ENCODE measurements around the gene ELOVL5.
"Not testable (repeated sequence)": the region's sequence is repeated elsewhere in the genome, so short reads cannot be mapped to it uniquely, and the experiment has no call there.

ELOVL5 gene

DNA sequence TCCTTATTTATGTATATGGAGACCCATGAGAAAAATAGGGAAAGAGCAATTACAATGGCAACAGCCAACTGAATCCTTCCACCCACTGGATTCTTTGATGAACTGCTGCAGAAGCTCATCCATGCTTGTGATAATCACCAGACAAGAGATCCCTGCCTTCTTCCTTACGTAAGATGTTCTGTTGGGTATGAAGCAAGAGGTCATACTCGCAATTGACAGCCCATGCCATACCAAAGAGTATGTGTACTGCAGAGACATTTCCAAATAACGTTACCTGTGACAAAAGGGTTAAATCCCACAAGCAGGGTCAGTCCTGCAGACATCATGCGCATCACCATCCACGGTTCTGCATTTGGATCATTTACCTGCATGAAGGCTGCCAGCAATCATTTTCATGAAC is 27.8 kb downstream of the ELOVL5 start:
- H4K20me1 ChIP-seq (ENCODE audit: insufficient read depth, low read length), result peaks cover 2% of the 10 kb centered on the region; the same call in 1 of the 2 replicates
- peaks cover 93% of the 10 kb centered on the region for H3K79me2 ChIP-seq (ENCODE audit: low read length)
- H3K4me3 ChIP-seq (ENCODE audit: low read length), result no peak overlapping the region

DNA sequence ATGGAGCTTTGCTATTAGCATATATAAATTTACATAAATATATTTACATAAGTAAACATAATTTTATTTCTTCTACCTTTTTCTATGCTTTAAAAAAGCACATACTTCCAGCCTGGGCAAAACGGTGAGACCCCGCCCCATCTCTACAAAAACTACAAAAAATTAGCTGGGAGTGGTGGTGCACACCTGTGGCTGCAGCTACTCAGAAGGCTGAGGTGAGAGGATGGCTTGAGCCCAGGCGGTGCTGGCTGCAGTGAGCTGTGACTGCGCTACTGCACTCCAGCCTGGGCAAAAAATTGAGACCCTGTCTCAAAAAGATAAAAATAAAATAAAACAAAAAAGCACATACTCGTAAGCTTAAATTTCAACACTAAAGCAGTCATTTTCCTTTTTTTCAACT is 30.3 kb downstream of the ELOVL5 start:
- Histone ChIP-seq H3K4me2 (ENCODE audit: low read depth, low read length) (no peak overlapping the region), H4K20me1 (ENCODE audit: insufficient read depth, low read length) (peaks cover 8% of the 10 kb centered on the region; the same call in 1 of the 2 replicates), H3K4me3 (ENCODE audit: low read length) (no peak overlapping the region), H3F3A (ENCODE audit: insufficient read depth, low read length) (no peaks in the 10 kb centered on the region), H3K9me2 (replicated peaks; ENCODE audit: insufficient read depth, low read length) (no peaks in the 10 kb centered on the region), H3K9ac (ENCODE audit: low read length) (no peak overlapping the region), H3K4me1 (ENCODE audit: low read length) (no peaks in the 10 kb centered on the region), H3K27me3 (replicated peaks; ENCODE audit: insufficient read depth, low read length) (no peaks in the 10 kb centered on the region), H3K9me3 (replicated peaks; ENCODE audit: insufficient read depth, low read length) (no peaks in the 10 kb centered on the region), H3K27ac (ENCODE audit: low read length) (no peak overlapping the region), H2AFZ (ENCODE audit: low read length) (no peak overlapping the region), H3K79me2 (ENCODE audit: low read length) (peaks cover 93% of the 10 kb centered on the region), H3K36me3 (replicated peaks; ENCODE audit: insufficient read depth, low read length) (no peaks in the 10 kb centered on the region)
- DNase-seq, result no peak
- TF ChIP-seq CTCF (IDR thresholded peaks at IDR 0.05; ENCODE audit: low read length) (no peak), EZH2 (optimal IDR thresholded peaks at IDR 0.05; ENCODE audit: low read depth, low read length) (no peak), EZH2phosphoT487 (IDR thresholded peaks at IDR 0.05; ENCODE audit: low read length) (no peak)

More for the DNA sequence above, 27.8 kb downstream of the ELOVL5 start:
- Histone ChIP-seq H3K4me2 (ENCODE audit: low read depth, low read length) (no peak overlapping the region), H3K4me1 (ENCODE audit: low read length) (no peaks in the 10 kb centered on the region), H3K27ac (ENCODE audit: low read length) (no peak overlapping the region), H3K36me3 (replicated peaks; ENCODE audit: insufficient read depth, low read length) (no peaks in the 10 kb centered on the region), H3K9ac (ENCODE audit: low read length) (no peak overlapping the region), H3K9me2 (replicated peaks; ENCODE audit: insufficient read depth, low read length) (no peaks in the 10 kb centered on the region), H3F3A (ENCODE audit: insufficient read depth, low read length) (no peaks in the 10 kb centered on the region), H2AFZ (ENCODE audit: low read length) (no peak overlapping the region), H3K9me3 (replicated peaks; ENCODE audit: insufficient read depth, low read length) (no peaks in the 10 kb centered on the region), H3K27me3 (replicated peaks; ENCODE audit: insufficient read depth, low read length) (no peaks in the 10 kb centered on the region)
- no peak for TF ChIP-seq EZH2 (optimal IDR thresholded peaks at IDR 0.05; ENCODE audit: low read depth, low read length)
- TF ChIP-seq EZH2phosphoT487 (IDR thresholded peaks at IDR 0.05; ENCODE audit: low read length), result no peak
- TF ChIP-seq CTCF (IDR thresholded peaks at IDR 0.05; ENCODE audit: low read length), result no peak
- no peak for DNase-seq

DNA sequence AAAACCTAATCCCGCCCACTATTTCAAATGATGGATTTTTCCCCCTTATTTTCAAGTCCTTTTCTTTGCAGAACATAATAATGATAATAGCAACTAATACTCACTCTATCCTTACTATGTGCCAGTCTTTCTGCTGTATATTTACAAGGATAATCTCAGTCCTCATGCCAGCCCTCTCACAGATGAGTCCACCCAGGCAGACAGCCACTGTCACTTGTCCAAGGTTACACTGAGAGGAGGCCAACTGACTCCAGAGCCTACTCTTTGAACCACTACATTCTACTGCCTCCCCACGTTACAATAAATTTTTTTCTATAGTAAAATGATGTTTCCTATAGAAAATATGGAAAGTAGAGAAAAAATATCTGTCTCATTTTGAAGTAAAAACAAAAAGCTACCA is 30.9 kb downstream of the ELOVL5 start:
- Histone ChIP-seq H3K4me3 (ENCODE audit: low read length) (no peak overlapping the region), H3K27me3 (replicated peaks; ENCODE audit: insufficient read depth, low read length) (no peaks in the 10 kb centered on the region), H3K9me2 (replicated peaks; ENCODE audit: insufficient read depth, low read length) (no peaks in the 10 kb centered on the region), H3K79me2 (ENCODE audit: low read length) (peaks cover 93% of the 10 kb centered on the region), H3K27ac (ENCODE audit: low read length) (no peak overlapping the region), H2AFZ (ENCODE audit: low read length) (no peak overlapping the region), H4K20me1 (ENCODE audit: insufficient read depth, low read length) (peaks cover 8% of the 10 kb centered on the region; the same call in 1 of the 2 replicates), H3K9ac (ENCODE audit: low read length) (no peak overlapping the region), H3K4me2 (ENCODE audit: low read depth, low read length) (no peak overlapping the region), H3K9me3 (replicated peaks; ENCODE audit: insufficient read depth, low read length) (no peaks in the 10 kb centered on the region), H3F3A (ENCODE audit: insufficient read depth, low read length) (no peaks in the 10 kb centered on the region), H3K36me3 (replicated peaks; ENCODE audit: insufficient read depth, low read length) (no peaks in the 10 kb centered on the region), H3K4me1 (ENCODE audit: low read length) (no peaks in the 10 kb centered on the region)
- DNase-seq, result no peak
- TF ChIP-seq CTCF (IDR thresholded peaks at IDR 0.05; ENCODE audit: low read length) (no peak), EZH2phosphoT487 (IDR thresholded peaks at IDR 0.05; ENCODE audit: low read length) (no peak), EZH2 (optimal IDR thresholded peaks at IDR 0.05; ENCODE audit: low read depth, low read length) (no peak)

- DNase-seq; H3K27me3 ChIP-seq (replicated peaks; ENCODE audit: insufficient read depth, low read length); H2AFZ ChIP-seq (ENCODE audit: low read length); H3K9ac ChIP-seq (ENCODE audit: low read length); H3K9me2 ChIP-seq (replicated peaks; ENCODE audit: insufficient read depth, low read length); H3K36me3 ChIP-seq (replicated peaks; ENCODE audit: insufficient read depth, low read length); H3K9me3 ChIP-seq (replicated peaks; ENCODE audit: insufficient read depth, low read length); H3K4me3 ChIP-seq (ENCODE audit: low read length); H3K4me1 ChIP-seq (ENCODE audit: low read length); H3K27ac ChIP-seq (ENCODE audit: low read length); H3K4me2 ChIP-seq (ENCODE audit: low read depth, low read length); H4K20me1 ChIP-seq (ENCODE audit: insufficient read depth, low read length); H3F3A ChIP-seq (ENCODE audit: insufficient read depth, low read length): not testable (repeated sequence)
- peaks cover 93% of the 10 kb centered on the region for H3K79me2 ChIP-seq (ENCODE audit: low read length)
Observed at GRCh38 chr6:53317299-53317698, 31.5 kb downstream of the ELOVL5 start.

Data from MM.1S (cell line).